Activated CD4-positive, alpha-beta T cell treated with anti-CD3 and anti-CD28 coated beads, Interleukin-2, amount 50 U/mL, for 48 hours (primary cell): ENCODE data around the gene HOXB4.

ENCODE experiments used
- DNase-seq, 2 experiments: peaks; one replicate each; pipeline ENCODE4 v3.0.0-alpha.2; 2020

HOXB4 gene

DNA sequence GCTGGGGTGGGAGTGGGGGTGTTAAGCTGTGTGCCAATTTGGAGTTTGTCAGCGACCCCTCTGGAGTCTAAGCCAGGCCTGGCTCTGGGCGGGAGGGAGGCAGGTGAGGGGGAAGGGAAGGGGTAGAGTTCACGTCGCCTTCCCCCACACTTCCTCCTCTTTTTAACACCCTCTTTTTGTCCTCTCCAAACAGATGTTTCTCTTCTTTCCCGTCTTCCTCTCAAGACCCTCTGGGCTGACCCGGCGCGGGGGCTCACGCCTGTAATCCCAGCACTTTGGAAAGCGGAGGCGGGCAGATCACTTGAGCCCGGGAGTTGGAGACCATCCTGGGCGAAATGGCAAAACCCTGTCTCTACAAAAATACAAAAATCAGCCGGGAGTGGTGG is 50.6 kb downstream of the HOXB4 start:
- DNase-seq, result no peak

GRCh38 chr17:48526608-48527546 is 51.3 kb downstream of the HOXB4 start:
- no peak for DNase-seq
